ENCODE results near the gene OSBPL8.

OSBPL8 gene

GRCh38 chr12:76462668-76463224 is 96.8 kb downstream of the OSBPL8 start:
- DNase-seq = no peak

GRCh38 chr12:76460807-76461206 is 98.8 kb downstream of the OSBPL8 start:
- no peak for DNase-seq

- DNase-seq = no peak
Observed at GRCh38 chr12:76457818-76458217, 101.8 kb downstream of the OSBPL8 start.

- DNase-seq = no peak
Observed at GRCh38 chr12:76457010-76457409, 102.6 kb downstream of the OSBPL8 start.

GRCh38 chr12:76455582-76456345 is 103.8 kb downstream of the OSBPL8 start:
- peak; percentile 62 for DNase-seq

- no peak for DNase-seq
Observed at GRCh38 chr12:76451528-76451927, 108.0 kb downstream of the OSBPL8 start.

GRCh38 chr12:76450690-76451089 is 108.9 kb downstream of the OSBPL8 start:
- no peak for DNase-seq

GRCh38 chr12:76449993-76450392 is 109.6 kb downstream of the OSBPL8 start:
- DNase-seq = no peak

GRCh38 chr12:76449583-76449982 is 110.0 kb downstream of the OSBPL8 start:
- DNase-seq = no peak

- DNase-seq = no peak
Observed at GRCh38 chr12:76449016-76449415, 110.6 kb downstream of the OSBPL8 start.

- peak; percentile 22 for DNase-seq
Observed at GRCh38 chr12:76446090-76446489, 113.5 kb downstream of the OSBPL8 start.

- DNase-seq = no peak
Observed at GRCh38 chr12:76445462-76445861, 114.1 kb downstream of the OSBPL8 start.

- no peak for DNase-seq
Observed at GRCh38 chr12:76444408-76444984, 115.1 kb downstream of the OSBPL8 start.

- no peak for DNase-seq
Observed at GRCh38 chr12:76441016-76441415, 118.6 kb downstream of the OSBPL8 start.

GRCh38 chr12:76432733-76433132 is 126.8 kb downstream of the OSBPL8 start:
- no peak for DNase-seq

- no peak for DNase-seq
Observed at GRCh38 chr12:76428117-76428516, 131.5 kb downstream of the OSBPL8 start.

GRCh38 chr12:76426160-76426559 is 133.4 kb downstream of the OSBPL8 start:
- no peak for DNase-seq

GRCh38 chr12:76424941-76425340 is 134.6 kb downstream of the OSBPL8 start:
- DNase-seq = no peak

- DNase-seq = no peak
Observed at GRCh38 chr12:76422543-76423438, 136.8 kb downstream of the OSBPL8 start.

- no peak for DNase-seq
Observed at GRCh38 chr12:76422154-76422542, 137.4 kb downstream of the OSBPL8 start.

GRCh38 chr12:76421046-76421445 is 138.5 kb downstream of the OSBPL8 start:
- no peak for DNase-seq

GRCh38 chr12:76420222-76420621 is 139.3 kb downstream of the OSBPL8 start:
- no peak for DNase-seq

- no peak for DNase-seq
Observed at GRCh38 chr12:76417116-76417515, 142.5 kb downstream of the OSBPL8 start.
